Measurements from ENCODE around the gene ELOA.

ELOA gene

GRCh38 chr1:23803674-23804073 is 60.4 kb downstream of the ELOA start:
- DNase-seq = no peak

GRCh38 chr1:23804183-23804835 is 61.0 kb downstream of the ELOA start:
- DNase-seq = no peak

- DNase-seq = no peak
These were observed 61.8 kb downstream of the ELOA start for GRCh38 chr1:23805025-23805424.

GRCh38 chr1:23806280-23806679 is 63.0 kb downstream of the ELOA start:
- DNase-seq = no peak

- DNase-seq = no peak
These were observed 64.2 kb downstream of the ELOA start for GRCh38 chr1:23807453-23807852.

GRCh38 chr1:23809751-23810171 is 66.5 kb downstream of the ELOA start:
- DNase-seq = peak; percentile 86

- DNase-seq = peak; percentile 65
These were observed 67.7 kb downstream of the ELOA start for GRCh38 chr1:23810818-23811540.

Measured in activated CD4-positive, alpha-beta T cell treated with anti-CD3 and anti-CD28 coated beads, Interleukin-2, amount 50 U/mL, for 16 hours (primary cell).